HCT116 (cell line): ENCODE measurements around the gene CASZ1. TPM values are rescaled to one million over a fixed set of nuclear protein-coding genes. Genes with fewer than 3 reads are reported as not detected.

Source experiments
- ATAC-seq: fragments of 200-7000 bp; cut with Tn5 transposase; 2 replicates; pipeline ENCODE4 v1.9.1; 2020; ENCODE audit warnings: mild to moderate bottlenecking, moderate library complexity
- BruUV-seq: library from RNA; stranded (reverse); fragments of 400-500 nt; replicated peaks from 2 replicates; lab custom pipeline; 2021; lab: Mats Ljungman, UMichigan
- CTCF ChIA-PET: fragments of 300-600 bp; sonication (Branson Sonifier 250); formaldehyde crosslinking; loops from one replicate; lab custom pipeline; 2021; ENCODE audit warnings: antibody characterized with exemption; lab: Charles Lee
- POLR2A ChIA-PET: fragments of 300-600, 350-600 bp; sonication (Branson Sonifier 250); formaldehyde crosslinking; loops from one replicate; lab custom pipeline; 2021; ENCODE audit warnings: antibody characterized with exemption; lab: Charles Lee
- RAD21 ChIA-PET, 2 experiments: fragments of 300-600 bp; sonication (Branson Sonifier 250); formaldehyde crosslinking; loops; one replicate each; lab custom pipeline; 2023; ENCODE audit warnings: low total read pairs in 2 of 2; ENCODE audit not compliant: uncharacterized antibody in 2 of 2, unreplicated experiment in 2 of 2, low non-redundant PET in 1 of 2; lab: Charles Lee
- DNase-seq: peaks from one replicate; pipeline ENCODE4 v3.0.0-alpha.2; 2010; ENCODE audit warnings: low read depth, low spot score
- H2AFZ ChIP-seq: fragments of 200-600 bp; shearing (Covaris generic), sonication (generic); 2 replicates; pipeline ENCODE4 v1.6.1; 2017; ENCODE audit warnings: low read depth, mixed run types, mixed read lengths, antibody characterized with exemption, low read length; ENCODE audit not compliant: poor library complexity, severe bottlenecking
- H3K27ac ChIP-seq: 2 replicates; pipeline ENCODE4 v1.5.1; 2012; ENCODE audit warnings: low read depth, low read length
- H3K27me3 ChIP-seq: fragments of 200-600 bp; sonication (generic); 2 replicates; pipeline ENCODE4 v1.6.1; 2016; ENCODE audit warnings: mixed run types, low read length, mixed read lengths; ENCODE audit not compliant: insufficient read depth
- H3K36me3 ChIP-seq, 2 experiments: fragments of 200-500 bp in 1 of 2; fragments of 200-600 bp in 1 of 2; sonication (Bioruptor generic) in 1 of 2; sonication (generic) in 1 of 2; 2 replicates each; pipeline versions ENCODE4 v1.5.1 to v1.6.1; 2014 to 2016; ENCODE audit warnings: low read length in 2 of 2, inconsistent platforms in 1 of 2, mixed read lengths in 1 of 2, mixed run types in 1 of 2; ENCODE audit not compliant: insufficient read depth in 2 of 2, control insufficient read depth in 1 of 2
- H3K4me1 ChIP-seq, 2 experiments: fragments of 200-600 bp in 1 of 2; sonication (generic) in 1 of 2; 2 replicates each; pipeline versions ENCODE4 v1.5.1 to v1.6.1; 2012 to 2017; ENCODE audit warnings: low read length in 2 of 2, inconsistent platforms in 1 of 2, mild to moderate bottlenecking in 1 of 2, mixed read lengths in 1 of 2, mixed run types in 1 of 2, moderate library complexity in 1 of 2; ENCODE audit not compliant: insufficient read depth in 2 of 2, control insufficient read depth in 1 of 2
- H3K4me2 ChIP-seq: fragments of 200-600 bp; sonication (generic); 2 replicates; pipeline ENCODE4 v1.6.1; 2017; ENCODE audit warnings: mixed run types, low read length, mixed read lengths
- H3K4me3 ChIP-seq, 2 experiments: fragments of 200-600 bp in 1 of 2; sonication (generic) in 1 of 2; replicated peaks in 1 of 2; 2 replicates each; pipeline ENCODE4 v1.5.1; 2011 to 2016; ENCODE audit warnings: low read length in 2 of 2, control low read depth in 1 of 2, low read depth in 1 of 2, mild to moderate bottlenecking in 1 of 2, mixed read lengths in 1 of 2, mixed run types in 1 of 2
- H3K79me2 ChIP-seq: fragments of 200-600 bp; sonication (generic); 2 replicates; pipeline ENCODE4 v1.6.1; 2017; ENCODE audit warnings: mild to moderate bottlenecking, mixed run types, low read length, moderate library complexity, mixed read lengths; ENCODE audit not compliant: insufficient read depth
- H3K9ac ChIP-seq: fragments of 200-600 bp; sonication (generic); 2 replicates; pipeline ENCODE4 v1.6.1; 2016; ENCODE audit warnings: low read length, mixed read lengths
- H3K9me2 ChIP-seq: fragments of 200-600 bp; sonication (generic), shearing (Covaris generic); 2 replicates; pipeline ENCODE4 v1.6.1; 2017; ENCODE audit warnings: mixed run types, mild to moderate bottlenecking, moderate library complexity; ENCODE audit not compliant: insufficient read depth
- H3K9me3 ChIP-seq, 2 experiments: fragments of 200-500 bp in 1 of 2; fragments of 200-600 bp in 1 of 2; sonication (Bioruptor generic) in 1 of 2; sonication (generic) in 1 of 2; 2 replicates each; pipeline ENCODE4 v1.6.1; 2014 to 2017; ENCODE audit warnings: low read length in 2 of 2, mixed read lengths in 2 of 2, inconsistent platforms in 1 of 2, low read depth in 1 of 2, mild to moderate bottlenecking in 1 of 2, mixed run types in 1 of 2, moderate library complexity in 1 of 2; ENCODE audit not compliant: control insufficient read depth in 1 of 2, insufficient read depth in 1 of 2
- H4K20me1 ChIP-seq: fragments of 200-600 bp; sonication (generic), shearing (Covaris generic); 2 replicates; pipeline ENCODE4 v1.6.1; 2017; ENCODE audit warnings: mixed run types, mild to moderate bottlenecking, moderate library complexity; ENCODE audit not compliant: insufficient read depth
- EZH2 ChIP-seq: fragments of 200-600 bp; sonication (generic); IDR thresholded peaks from 2 replicates; pipeline ENCODE4 v1.6.1; 2017; ENCODE audit warnings: antibody characterized with exemption, mixed run types
- EZH2phosphoT487 ChIP-seq: fragments of 200-600 bp; IDR thresholded peaks from 2 replicates; pipeline ENCODE4 v1.6.1; 2018; ENCODE audit warnings: antibody characterized with exemption, borderline replicate concordance
- JUND ChIP-seq: IDR thresholded peaks from 2 replicates; pipeline ENCODE4 v1.6.1; 2012
- POLR2A ChIP-seq: IDR thresholded peaks from 2 replicates; pipeline ENCODE4 v1.7.0; 2011; ENCODE audit warnings: borderline replicate concordance; ENCODE audit not compliant: insufficient read depth, insufficient read length; ENCODE audit errors: extremely low read depth
- SIN3A ChIP-seq: IDR thresholded peaks from 2 replicates; pipeline ENCODE4 v1.6.1; 2012; ENCODE audit warnings: low read depth
- SRF ChIP-seq: IDR thresholded peaks from 2 replicates; pipeline ENCODE4 v1.6.1; 2012; ENCODE audit warnings: low read depth
- intact Hi-C: fragments of 100-400 bp; cut with micrococcal nuclease; formaldehyde crosslinking; loops from 2 replicates; pipeline ENCODE4 v1.10.0; 2022
- total RNA-seq: library from RNA; stranded (reverse); gene quantifications from one replicate; pipeline ENCODE4 v1.2.1, GENCODE V29; 2021; ENCODE audit not compliant: unreplicated experiment
- TF ChIP-seq, protein P1 (sequence below), 3 experiments: fragments of 200-600 bp in 1 of 3; sonication (generic) in 1 of 3; IDR thresholded peaks in 2 of 3; conservative IDR thresholded peaks in 1 of 3; 2 replicates each; pipeline ENCODE4 v1.5.1; 2012 to 2017; ENCODE audit warnings: low read depth in 2 of 3, low read length in 2 of 3, antibody characterized with exemption in 1 of 3, borderline replicate concordance in 1 of 3, control low read depth in 1 of 3, mild to moderate bottlenecking in 1 of 3, mixed read lengths in 1 of 3, mixed run types in 1 of 3, moderate library complexity in 1 of 3; ENCODE audit not compliant: insufficient read depth in 1 of 3
- TF ChIP-seq, protein P2 (sequence below): IDR thresholded peaks from 2 replicates; pipeline ENCODE4 v1.6.1; 2012

The CASZ1 gene
- total RNA-seq, 1 experiment from 2014 or later = 7.7 TPM

- DNase-seq = no peak
- Histone ChIP-seq H4K20me1 (no peaks in the 10 kb centered on the region), H3K27me3 (no peaks in the 10 kb centered on the region), H3K36me3 (no peaks in the 10 kb centered on the region), H3K4me1 (peaks cover 4 to 6% of the 10 kb centered on the region in 2 experiments; a peak in 3 of 4 replicates), H3K9me3 (no peaks in the 10 kb centered on the region)
- POLR2A ChIA-PET = no interaction called here
- TF ChIP-seq EZH2phosphoT487 = no peak
- no peak for TF ChIP-seq EZH2
- TF ChIP-seq, all 23 proteins: peak for 0
- H2AFZ ChIP-seq = no peak overlapping the region
- no peaks in the 10 kb centered on the region for H3K9me2 ChIP-seq
- no peak overlapping the region for H3K27ac ChIP-seq
- ATAC-seq = no peak
- H3K4me2 ChIP-seq = no peak overlapping the region
- RAD21 ChIA-PET = no interaction called here
- intact Hi-C loops = no loop called here
- CTCF ChIA-PET = no interaction called here
- no TSS peak for BruUV-seq
- H3K79me2 ChIP-seq = no peaks in the 10 kb centered on the region
- no peak overlapping the region for H3K9ac ChIP-seq
- no peak overlapping the region for H3K4me3 ChIP-seq
Observed at GRCh38 chr1:10760566-10761502, 35.6 kb downstream of the CASZ1 start.

DNA sequence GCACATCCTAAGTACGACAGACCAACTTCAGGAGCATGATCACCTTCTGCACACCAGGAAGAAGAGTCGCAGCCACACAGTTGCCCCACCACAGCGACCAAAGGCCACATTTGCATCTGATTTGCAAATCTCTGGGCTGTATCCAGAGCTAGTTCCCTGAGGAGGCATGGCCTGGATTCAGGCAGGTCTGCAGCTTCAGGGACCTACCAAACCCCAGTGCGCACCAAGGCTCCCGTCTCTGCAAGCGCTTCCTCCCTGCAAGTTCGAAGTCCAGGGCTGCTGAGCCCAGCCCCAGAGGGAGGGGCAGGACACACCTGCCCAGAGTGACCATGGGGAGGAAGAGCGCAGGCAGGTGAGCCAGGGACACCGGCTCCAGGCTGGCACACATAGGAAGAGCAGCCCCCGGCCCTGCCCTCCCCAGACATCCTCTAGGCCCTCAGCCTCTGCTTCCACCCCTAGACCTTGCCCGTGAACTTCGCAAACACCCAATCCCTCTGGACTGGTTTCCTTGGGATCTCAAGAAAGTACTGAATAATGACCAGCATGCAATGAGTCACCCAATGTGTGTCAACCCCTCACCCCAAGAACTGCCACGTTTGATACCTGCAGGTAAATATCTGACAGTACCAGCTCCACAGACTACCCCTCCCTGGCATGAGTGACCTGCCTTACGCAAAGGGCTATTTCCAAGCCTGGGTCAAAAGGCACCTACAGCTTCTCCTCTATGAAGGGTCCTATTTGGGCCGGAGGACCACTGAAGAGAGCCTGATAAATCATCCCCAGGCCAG lies 36.8 kb downstream of the CASZ1 start:
- H3K9me3 ChIP-seq = no peaks in the 10 kb centered on the region
- H2AFZ ChIP-seq = no peak overlapping the region
- no TSS peak for BruUV-seq
- ChIA-PET CTCF (no interaction called here), POLR2A (no interaction called here), RAD21 (no interaction called here)
- H3K4me3 ChIP-seq = no peak overlapping the region
- TF ChIP-seq, protein P1, sequence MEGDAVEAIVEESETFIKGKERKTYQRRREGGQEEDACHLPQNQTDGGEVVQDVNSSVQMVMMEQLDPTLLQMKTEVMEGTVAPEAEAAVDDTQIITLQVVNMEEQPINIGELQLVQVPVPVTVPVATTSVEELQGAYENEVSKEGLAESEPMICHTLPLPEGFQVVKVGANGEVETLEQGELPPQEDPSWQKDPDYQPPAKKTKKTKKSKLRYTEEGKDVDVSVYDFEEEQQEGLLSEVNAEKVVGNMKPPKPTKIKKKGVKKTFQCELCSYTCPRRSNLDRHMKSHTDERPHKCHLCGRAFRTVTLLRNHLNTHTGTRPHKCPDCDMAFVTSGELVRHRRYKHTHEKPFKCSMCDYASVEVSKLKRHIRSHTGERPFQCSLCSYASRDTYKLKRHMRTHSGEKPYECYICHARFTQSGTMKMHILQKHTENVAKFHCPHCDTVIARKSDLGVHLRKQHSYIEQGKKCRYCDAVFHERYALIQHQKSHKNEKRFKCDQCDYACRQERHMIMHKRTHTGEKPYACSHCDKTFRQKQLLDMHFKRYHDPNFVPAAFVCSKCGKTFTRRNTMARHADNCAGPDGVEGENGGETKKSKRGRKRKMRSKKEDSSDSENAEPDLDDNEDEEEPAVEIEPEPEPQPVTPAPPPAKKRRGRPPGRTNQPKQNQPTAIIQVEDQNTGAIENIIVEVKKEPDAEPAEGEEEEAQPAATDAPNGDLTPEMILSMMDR (IDR thresholded peaks at IDR 0.05 in 2 of 3, conservative IDR thresholded peaks at IDR 0.05 in 1 of 3; ENCODE audit: borderline replicate concordance in 1 of 3, insufficient read depth in 1 of 3, low read depth in 2 of 3, low read length in 2 of 3) = no peak
- TF ChIP-seq EZH2phosphoT487 (no peak), SIN3A (no peak), SRF (no peak), POLR2A (no peak), JUND (no peak)
- TF ChIP-seq, protein P2, sequence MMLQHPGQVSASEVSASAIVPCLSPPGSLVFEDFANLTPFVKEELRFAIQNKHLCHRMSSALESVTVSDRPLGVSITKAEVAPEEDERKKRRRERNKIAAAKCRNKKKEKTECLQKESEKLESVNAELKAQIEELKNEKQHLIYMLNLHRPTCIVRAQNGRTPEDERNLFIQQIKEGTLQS = no peak
- no peaks in the 10 kb centered on the region for H3K79me2 ChIP-seq
- H3K4me1 ChIP-seq = peaks cover 2 to 9% of the 10 kb centered on the region in 2 experiments; a peak in 2 of 4 replicates
- ATAC-seq (no peak), DNase-seq (no peak)
- H3K36me3 ChIP-seq = no peaks in the 10 kb centered on the region
- no peak overlapping the region for H3K27ac ChIP-seq
- intact Hi-C loops = no loop called here
- H4K20me1 ChIP-seq = no peaks in the 10 kb centered on the region
- no peaks in the 10 kb centered on the region for H3K27me3 ChIP-seq
- no peak overlapping the region for H3K9ac ChIP-seq
- no peak overlapping the region for H3K4me2 ChIP-seq
- no peaks in the 10 kb centered on the region for H3K9me2 ChIP-seq
